GM23338 (cell line): ENCODE measurements around the gene CDH23. TPM values are rescaled to one million over a fixed set of nuclear protein-coding genes. Genes with fewer than 3 reads are reported as not detected.

Source experiments
- ATAC-seq: fragments of 200-7000 bp; cut with Tn5 transposase; 3 replicates; pipeline ENCODE4 v1.9.1; 2020
- DNase-seq: peaks from one replicate; pipeline ENCODE4 v3.0.0-alpha.2; 2015; ENCODE audit warnings: low spot score
- H2AFZ ChIP-seq: fragments of 200-600 bp; sonication (generic); 2 replicates; pipeline ENCODE4 v1.8.0; 2016; ENCODE audit warnings: antibody characterized with exemption, mild to moderate bottlenecking, moderate library complexity
- H3F3A ChIP-seq: fragments of 200-600 bp; sonication (generic); replicated peaks from 2 replicates; pipeline ENCODE4 v1.8.0; 2017; ENCODE audit warnings: antibody characterized with exemption, mixed run types, low read depth
- H3K27ac ChIP-seq: fragments of 200-600 bp; sonication (generic); 2 replicates; pipeline ENCODE4 v1.6.1; 2016; ENCODE audit warnings: low read depth
- H3K27me3 ChIP-seq: fragments of 200-600 bp; sonication (generic); 2 replicates; pipeline ENCODE4 v1.8.0; 2016; ENCODE audit warnings: mild to moderate bottlenecking, mixed run types, moderate library complexity; ENCODE audit not compliant: insufficient read depth
- H3K36me3 ChIP-seq: fragments of 200-600 bp; sonication (generic); 2 replicates; pipeline ENCODE4 v1.8.0; 2016; ENCODE audit warnings: mild to moderate bottlenecking; ENCODE audit not compliant: insufficient read depth
- H3K4me1 ChIP-seq: fragments of 200-600 bp; sonication (generic); 2 replicates; pipeline ENCODE4 v1.8.0; 2016; ENCODE audit warnings: mild to moderate bottlenecking, moderate library complexity; ENCODE audit not compliant: insufficient read depth
- H3K4me2 ChIP-seq: fragments of 200-600 bp; sonication (generic); 2 replicates; pipeline ENCODE4 v1.7.1; 2017; ENCODE audit warnings: mixed run types
- H3K4me3 ChIP-seq: fragments of 200-600 bp; sonication (generic); 2 replicates; pipeline ENCODE4 v1.6.1; 2016; ENCODE audit warnings: mixed run types
- H3K79me2 ChIP-seq: fragments of 200-600 bp; sonication (generic); replicated peaks from 2 replicates; pipeline ENCODE4 v1.8.0; 2017; ENCODE audit warnings: mild to moderate bottlenecking; ENCODE audit not compliant: insufficient read depth
- H3K9me2 ChIP-seq: fragments of 200-600 bp; sonication (generic); 2 replicates; pipeline ENCODE4 v1.8.0; 2017; ENCODE audit not compliant: insufficient read depth
- H4K20me1 ChIP-seq: fragments of 200-600 bp; sonication (generic); replicated peaks from 2 replicates; pipeline ENCODE4 v1.8.0; 2017; ENCODE audit warnings: mild to moderate bottlenecking; ENCODE audit not compliant: insufficient read depth
- H3K27ac Mint-ChIP-seq: 2 replicates; pipeline ENCODE4 v1.8.0; 2020; ENCODE audit warnings: inconsistent platforms, mild to moderate bottlenecking, moderate library complexity, mixed read lengths
- H3K27me3 Mint-ChIP-seq: 3 replicates; pipeline ENCODE4 v1.8.0; 2022; ENCODE audit warnings: low read depth, mild to moderate bottlenecking, moderate library complexity, mixed read lengths, inconsistent platforms; ENCODE audit not compliant: insufficient read depth, poor library complexity
- H3K36me3 Mint-ChIP-seq: 3 replicates; pipeline ENCODE4 v1.8.0; 2021; ENCODE audit warnings: low read depth, mild to moderate bottlenecking, inconsistent platforms, moderate library complexity, mixed read lengths
- H3K4me1 Mint-ChIP-seq: 3 replicates; pipeline ENCODE4 v1.8.0; 2020; ENCODE audit warnings: mild to moderate bottlenecking, inconsistent platforms, mixed read lengths
- H3K4me3 Mint-ChIP-seq: 3 replicates; pipeline ENCODE4 v1.8.0; 2021; ENCODE audit warnings: moderate library complexity, mild to moderate bottlenecking, inconsistent platforms, mixed read lengths
- H3K9me3 Mint-ChIP-seq: 3 replicates; pipeline ENCODE4 v1.8.0; 2020; ENCODE audit warnings: moderate library complexity, mild to moderate bottlenecking, inconsistent platforms, mixed read lengths
- CTCF ChIP-seq, 2 experiments: fragments of 200-600 bp in 1 of 2; sonication (generic) in 1 of 2; conservative IDR thresholded peaks; 2 replicates each; pipeline versions ENCODE4 v1.5.1 to v1.6.1; 2016 to 2017; ENCODE audit warnings: antibody characterized with exemption in 2 of 2, low read depth in 2 of 2, mild to moderate bottlenecking in 2 of 2, moderate library complexity in 1 of 2
- JUNB ChIP-seq: IDR thresholded peaks from one replicate; pipeline ENCODE4 v1.6.1; 2016; ENCODE audit warnings: antibody characterized with exemption; ENCODE audit not compliant: unreplicated experiment
- NANOG ChIP-seq: IDR thresholded peaks from 2 replicates; pipeline ENCODE4 v1.6.1; 2016; ENCODE audit warnings: antibody characterized with exemption, borderline replicate concordance
- ZNF331 ChIP-seq: fragments of 250-450 bp; sonication (Bioruptor Pico); IDR thresholded peaks from 2 replicates; pipeline ENCODE4 v1.5.0; 2020; ENCODE audit warnings: low read depth, mild to moderate bottlenecking, moderate library complexity
- ZNF462 ChIP-seq: fragments of 250-450 bp; sonication (Bioruptor Pico); IDR thresholded peaks from 2 replicates; pipeline ENCODE4 v1.5.0; 2020; ENCODE audit warnings: mild to moderate bottlenecking, moderate library complexity
- polyA plus RNA-seq: library from polyadenylated mRNA; unstranded; fragments of >200 nt; fragmentation: Nextera tagmentation; extraction: Ambion mirVana; gene quantifications from 2 replicates; pipeline ENCODE4 v1.2.1, GENCODE V29; 2016
- total RNA-seq: library from RNA; depleted of rRNA; stranded (reverse); fragments of >200 nt; shearing (Covaris generic); gene quantifications from 2 replicates; pipeline ENCODE4 v1.2.3, GENCODE V29; 2014

CDH23 gene
- total and polyA plus RNA-seq, 2 experiments from 2014 or later = 0.95 to 4.3 TPM

- Histone ChIP-seq H3F3A (no peaks in the 10 kb centered on the region), H3K79me2 (no peaks in the 10 kb centered on the region), H3K27ac (no peak overlapping the region), H2AFZ (peak overlapping the region; percentile 63; the same call in 1 of the 2 replicates), H3K4me1 (peaks cover 20% of the 10 kb centered on the region), H3K36me3 (no peaks in the 10 kb centered on the region), H3K4me3 (no peak overlapping the region), H3K27me3 (no peaks in the 10 kb centered on the region), H3K9me2 (peaks cover 8% of the 10 kb centered on the region; the same call in 1 of the 2 replicates), H4K20me1 (no peaks in the 10 kb centered on the region), H3K4me2 (no peak overlapping the region)
- Mint-ChIP-seq H3K27ac (peak overlapping the region; percentile 54; the same call in 1 of the 2 replicates), H3K4me1 (peaks cover 40% of the 10 kb centered on the region), H3K27me3 (peaks cover 9% of the 10 kb centered on the region), H3K9me3 (no peaks in the 10 kb centered on the region), H3K36me3 (no peaks in the 10 kb centered on the region), H3K4me3 (no peak overlapping the region)
- ATAC-seq (peak; percentile 10; the same call in 2 of the 3 replicates), DNase-seq (no peak)
- TF ChIP-seq ZNF331 = no peak
- TF ChIP-seq JUNB = no peak
- TF ChIP-seq NANOG = no peak
- 0 out of 4 replicates have a peak, but pooled peaks of 1 of the 2 experiments have one; percentile 3 for TF ChIP-seq CTCF (conservative IDR thresholded peaks at IDR 0.05; ENCODE audit: low read depth in 2 of 2)
- TF ChIP-seq ZNF462 (CRISPR knock-in tag) = no peak
Observed at GRCh38 chr10:71549766-71550533, 153.2 kb downstream of the CDH23 start.
